ENCODE data around the gene IPO13.

The IPO13 gene

GRCh38 chr1:43973981-43974442 lies 27.3 kb downstream of the IPO13 start:
- DNase-seq (ENCODE audit: low read depth in 2 of 2): no peak

- peak; percentile 91 to 97 for DNase-seq (ENCODE audit: low read depth in 2 of 2)
These were observed 27.9 kb downstream of the IPO13 start, which contains the start of gene ATP6V0B for GRCh38 chr1:43974443-43975248. ATP6V0B (plus strand) TSS chr1:43974960; CDS start chr1:43975041, 81 bp downstream.

GRCh38 chr1:43975249-43975961 lies 28.7 kb downstream of the IPO13 start:
- DNase-seq (ENCODE audit: low read depth in 2 of 2): no peak

GRCh38 chr1:43976045-43976444 lies 29.3 kb downstream of the IPO13 start:
- no peak for DNase-seq (ENCODE audit: low read depth in 2 of 2)

- no peak for DNase-seq (ENCODE audit: low read depth in 2 of 2)
These were observed 30.1 kb downstream of the IPO13 start for GRCh38 chr1:43976890-43977289.

- DNase-seq (ENCODE audit: low read depth in 2 of 2): no peak
These were observed 30.9 kb downstream of the IPO13 start for GRCh38 chr1:43977376-43978263.

- no peak for DNase-seq (ENCODE audit: low read depth in 2 of 2)
These were observed 31.5 kb downstream of the IPO13 start for GRCh38 chr1:43978264-43978550.

- DNase-seq (ENCODE audit: low read depth in 2 of 2): no peak
These were observed 32.0 kb downstream of the IPO13 start, which contains the start of gene B4GALT2 for GRCh38 chr1:43978551-43979260. B4GALT2 (plus strand) TSS chr1:43979210; CDS start chr1:43981161, 1,951 bp downstream.

GRCh38 chr1:43979261-43979527 lies 32.4 kb downstream of the IPO13 start:
- DNase-seq (ENCODE audit: low read depth in 2 of 2): no peak

GRCh38 chr1:43979528-43980254 lies 32.9 kb downstream of the IPO13 start:
- DNase-seq (ENCODE audit: low read depth in 2 of 2): no peak

GRCh38 chr1:43980255-43981134 lies 33.7 kb downstream of the IPO13 start:
- DNase-seq (ENCODE audit: low read depth in 2 of 2): no peak

GRCh38 chr1:43981135-43981491 lies 34.4 kb downstream of the IPO13 start:
- no peak for DNase-seq (ENCODE audit: low read depth in 2 of 2)

- no peak for DNase-seq (ENCODE audit: low read depth in 2 of 2)
These were observed 34.9 kb downstream of the IPO13 start for GRCh38 chr1:43981636-43982035.

GRCh38 chr1:43982241-43982640 lies 35.5 kb downstream of the IPO13 start:
- no peak for DNase-seq (ENCODE audit: low read depth in 2 of 2)

- DNase-seq (ENCODE audit: low read depth in 2 of 2): no peak
These were observed 36.1 kb downstream of the IPO13 start for GRCh38 chr1:43982808-43983207.

- no peak for DNase-seq (ENCODE audit: low read depth in 2 of 2)
These were observed 36.6 kb downstream of the IPO13 start for GRCh38 chr1:43983253-43983899.

GRCh38 chr1:43984855-43985254 lies 38.1 kb downstream of the IPO13 start:
- DNase-seq (ENCODE audit: low read depth in 2 of 2): no peak

- DNase-seq (ENCODE audit: low read depth in 2 of 2): no peak
These were observed 39.3 kb downstream of the IPO13 start for GRCh38 chr1:43985984-43986595.

- no peak for DNase-seq (ENCODE audit: low read depth in 2 of 2)
These were observed 40.0 kb downstream of the IPO13 start for GRCh38 chr1:43986712-43987111.
